Amniotic stem cell (primary cell): ENCODE results near the gene SYT2.
A peak's percentile ranks its signal among the peaks of the same experiment; 100 is the strongest.
"Not testable (repeated sequence)": the region's sequence is repeated elsewhere in the genome, so short reads cannot be mapped to it uniquely, and the experiment has no call there.

Source experiments
- DNase-seq: peaks from one replicate; lab custom pipeline; 2025; lab: John Stamatoyannopoulos, UW

Gene SYT2

DNA sequence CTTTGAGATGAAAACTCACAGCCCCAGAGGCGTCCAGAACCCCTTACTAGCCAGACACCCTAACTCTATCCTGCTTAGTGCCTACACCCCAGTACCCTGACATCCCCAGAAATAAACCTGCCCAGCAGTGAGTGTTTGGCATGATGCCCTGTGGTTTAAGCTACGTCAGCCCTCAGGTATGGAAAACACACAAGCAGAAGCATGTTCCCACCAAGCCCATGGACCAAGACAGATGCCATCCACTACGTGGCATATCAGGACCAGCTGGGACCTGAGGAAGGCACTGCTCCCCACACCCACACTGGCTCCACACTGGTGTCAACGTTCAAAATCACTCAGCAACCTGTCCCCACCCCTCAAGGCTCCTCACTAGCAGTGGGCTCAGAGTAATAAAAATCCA is 116.4 kb downstream of the SYT2 start:
- DNase-seq = no peak

GRCh38 chr1:202592146-202592545 is 118.1 kb downstream of the SYT2 start:
- DNase-seq = no peak

DNA sequence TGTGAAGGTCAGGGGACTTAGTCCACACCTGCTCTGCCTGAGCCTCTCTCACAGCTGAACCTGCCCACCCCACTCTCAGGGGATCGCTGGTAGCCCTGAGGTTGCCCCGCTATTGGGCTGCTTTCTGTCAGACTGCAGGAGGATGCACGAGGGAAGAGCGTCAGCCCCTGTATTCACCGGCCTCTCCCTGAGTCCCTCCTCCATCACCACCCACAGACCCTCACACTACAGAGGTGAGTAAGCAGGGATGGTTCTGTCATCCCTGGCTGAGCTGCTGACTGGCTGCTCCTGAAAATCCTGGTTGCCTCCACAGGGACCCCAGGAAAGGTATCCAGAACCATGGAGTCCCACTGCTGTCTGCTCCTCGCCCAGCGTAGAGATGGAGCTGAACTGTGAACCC is 118.7 kb downstream of the SYT2 start:
- DNase-seq = no peak

DNA sequence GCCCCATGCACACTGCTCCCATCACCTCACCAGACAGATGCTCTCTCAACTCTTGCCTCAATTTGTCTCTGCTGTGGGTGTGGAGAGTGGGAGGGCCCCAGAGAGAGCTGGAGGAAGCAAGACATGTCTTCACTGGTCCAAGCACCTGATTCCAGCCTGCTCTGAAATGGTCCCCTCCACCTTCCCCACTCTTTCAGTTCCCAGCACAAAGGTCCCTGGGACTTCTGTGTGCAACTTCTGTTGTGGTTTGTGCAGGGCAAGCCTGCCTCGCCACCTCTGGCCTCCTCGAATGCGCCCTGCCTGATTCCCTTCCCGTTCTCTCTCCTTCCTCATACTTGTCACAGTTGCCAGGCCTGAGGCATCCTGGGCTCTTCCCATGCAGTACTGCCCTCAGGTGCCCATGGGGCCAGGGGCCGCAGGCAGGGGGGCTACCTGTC is 119.3 kb downstream of the SYT2 start:
- no peak for DNase-seq

DNA sequence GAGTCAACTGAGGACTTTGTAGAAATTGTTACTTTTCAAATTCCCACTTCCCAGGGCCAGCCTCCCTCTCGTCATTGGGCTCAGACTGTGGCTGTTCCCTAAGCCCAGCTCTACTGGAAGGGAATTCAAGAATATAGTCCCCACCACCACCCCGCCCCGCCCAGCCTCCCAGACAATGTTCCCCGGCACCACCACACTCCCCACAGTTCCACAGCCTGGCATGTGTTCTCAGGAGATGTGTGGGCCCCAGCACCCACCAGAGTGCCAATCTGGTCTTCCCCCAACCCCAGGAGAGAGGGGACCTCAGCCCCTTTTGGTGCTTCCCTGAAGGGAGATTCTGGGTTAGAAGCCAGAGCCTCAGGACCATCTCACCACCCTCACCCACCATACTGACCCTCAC is 120.1 kb downstream of the SYT2 start:
- no peak for DNase-seq

DNA sequence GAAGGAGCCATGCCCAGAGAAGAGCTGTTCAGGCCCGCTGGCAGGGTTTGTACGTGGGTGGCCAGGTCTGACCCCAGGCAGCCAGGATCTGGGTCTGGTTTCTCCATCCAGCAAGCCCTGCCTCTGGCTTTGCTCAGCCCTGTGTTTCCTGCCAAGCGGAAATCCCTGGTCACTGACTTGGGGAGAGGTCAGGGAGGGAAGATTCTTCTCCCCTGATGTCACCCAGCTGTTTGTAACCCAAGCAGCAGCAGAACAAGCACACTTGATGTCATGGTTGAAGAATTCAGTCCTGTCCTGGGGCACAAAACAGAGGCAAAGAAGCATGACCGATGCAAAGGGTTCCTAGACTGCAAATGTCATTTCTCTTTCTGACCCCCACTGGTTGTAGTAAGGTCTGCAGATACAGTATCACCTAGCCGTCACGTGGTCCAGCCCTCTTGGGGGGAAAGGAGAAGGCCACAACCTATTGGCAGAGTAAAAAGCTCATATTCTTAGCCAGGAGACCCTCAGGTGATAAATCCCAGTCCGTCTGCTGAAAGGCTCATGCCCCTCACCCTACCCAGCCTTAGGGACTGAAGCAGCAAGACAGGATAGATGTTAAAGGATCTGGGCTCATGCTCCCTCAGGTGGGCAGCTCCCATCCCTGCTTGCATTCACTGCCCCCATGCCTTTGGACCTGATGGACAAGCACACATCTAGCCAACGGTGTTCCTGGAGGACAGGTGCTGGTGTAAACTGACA is 120.9 kb downstream of the SYT2 start:
- peak; percentile 88 for DNase-seq

- no peak for DNase-seq
Observed at GRCh38 chr1:202588503-202589189, 121.6 kb downstream of the SYT2 start.

GRCh38 chr1:202587859-202588485 is 122.3 kb downstream of the SYT2 start:
- no peak for DNase-seq

DNA sequence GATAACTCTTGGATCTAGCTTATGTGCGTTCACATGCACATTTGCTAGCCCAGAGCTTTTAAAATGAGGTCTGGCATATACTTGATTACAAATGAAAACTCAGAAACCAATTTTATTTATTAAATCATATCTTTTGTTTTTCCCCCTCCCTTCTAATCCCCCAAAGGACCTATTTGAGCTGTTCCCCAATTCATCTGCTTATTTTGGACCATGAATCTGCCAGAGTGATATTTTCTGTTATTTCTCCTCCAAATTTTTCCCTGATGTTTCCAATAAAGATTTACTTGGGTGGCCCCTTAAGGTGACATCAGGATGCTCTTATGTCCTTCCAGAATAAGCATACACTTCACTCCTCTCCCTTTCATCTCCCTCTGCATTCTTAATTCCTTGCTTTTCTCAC is 123.4 kb downstream of the SYT2 start:
- no peak for DNase-seq

DNA sequence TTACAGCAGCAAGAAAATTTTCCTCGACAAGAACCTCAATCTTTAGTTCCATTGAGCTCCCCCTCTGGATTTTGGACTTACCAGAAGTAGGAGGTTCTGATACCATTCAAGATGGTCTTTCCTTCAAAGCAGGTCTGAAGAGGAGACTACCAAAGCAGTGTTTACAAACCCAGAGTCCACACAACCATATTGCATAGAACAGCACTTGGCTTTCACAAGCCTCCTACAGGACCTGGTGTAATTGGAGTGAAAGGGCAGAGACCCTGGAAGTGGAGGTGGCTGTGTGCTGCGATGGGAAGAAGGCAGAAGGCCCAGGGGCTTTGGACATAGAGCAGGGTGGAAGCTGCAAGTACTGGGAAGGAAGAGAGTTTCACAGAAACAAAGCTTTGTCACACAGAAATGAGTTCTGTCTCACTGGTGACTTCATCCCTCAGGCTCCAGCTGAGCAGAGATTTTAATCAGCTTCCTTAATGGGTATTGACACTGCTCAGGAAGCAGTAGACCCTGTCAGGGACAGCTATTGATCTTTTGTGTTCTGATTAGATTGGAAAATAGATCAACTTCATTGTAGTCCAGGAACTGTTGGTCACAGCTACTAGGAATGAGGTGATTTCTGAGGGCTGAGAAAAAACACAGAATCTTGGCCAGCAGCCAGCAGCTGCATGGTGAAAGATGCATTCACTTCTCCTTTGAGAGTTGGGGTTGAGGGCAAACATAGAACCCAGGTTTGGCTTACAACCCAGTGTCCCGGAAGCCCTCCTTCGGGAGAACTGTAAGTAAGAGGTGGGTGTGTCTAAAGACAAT is 124.0 kb downstream of the SYT2 start:
- DNase-seq = no peak

DNA sequence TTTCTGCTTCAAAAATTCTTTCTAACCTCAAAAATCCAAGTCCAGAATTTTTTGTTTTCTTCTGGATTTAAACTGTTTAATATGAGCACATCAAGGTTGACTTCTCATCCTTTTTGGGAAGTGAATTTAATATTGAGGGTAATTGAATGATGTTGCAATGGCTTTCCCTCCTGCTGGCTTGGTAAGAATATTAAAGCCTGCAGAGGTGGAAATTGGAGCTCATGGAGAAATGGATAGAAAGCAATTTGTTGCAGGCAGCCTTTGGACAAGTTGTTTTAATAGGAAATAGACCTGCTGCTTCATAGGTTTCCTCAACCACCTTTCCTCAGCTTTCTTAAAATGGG is 124.7 kb downstream of the SYT2 start:
- DNase-seq = no peak

DNA sequence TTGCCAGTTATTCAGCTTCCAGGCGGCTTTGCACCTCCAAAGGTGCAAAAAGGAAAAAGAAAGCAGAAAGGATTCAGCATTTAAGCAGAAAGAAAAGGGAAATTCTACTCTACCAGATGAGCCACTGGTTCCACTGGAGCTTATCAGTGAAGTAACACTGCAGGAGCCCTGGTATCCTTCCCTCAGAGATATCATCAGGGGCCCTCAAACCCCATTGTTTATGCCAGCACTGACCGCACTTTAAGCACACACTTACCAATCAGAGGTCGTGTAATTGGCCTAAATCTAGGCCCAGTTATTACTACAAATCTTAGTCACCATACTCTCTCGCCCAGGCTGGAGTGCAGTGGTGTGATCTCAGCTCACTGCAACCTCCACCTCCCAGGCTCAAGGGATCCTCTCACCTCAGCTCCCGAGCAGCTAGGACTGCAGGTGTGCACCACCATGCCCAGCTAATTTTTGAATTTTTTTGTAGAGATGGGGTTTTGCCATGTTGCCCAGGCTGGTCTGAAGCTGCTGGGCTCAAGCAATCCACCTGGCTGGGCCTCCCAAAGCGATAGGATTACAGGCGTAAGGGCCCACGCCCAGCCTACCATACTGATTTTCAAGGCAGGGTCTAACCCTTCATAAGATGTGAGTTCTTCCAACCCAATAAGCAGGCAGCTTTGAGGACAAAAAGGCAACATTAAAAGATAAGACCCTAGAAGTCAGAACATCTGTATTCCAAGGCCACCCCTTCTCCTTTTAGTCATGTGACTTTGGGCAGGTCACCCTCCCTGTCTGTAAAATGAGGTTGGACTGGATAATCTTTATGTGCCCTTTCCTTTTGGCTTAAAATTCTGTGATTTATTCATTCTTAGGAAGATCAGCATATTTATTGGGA is 125.3 kb downstream of the SYT2 start:
- DNase-seq = no peak

- not testable (repeated sequence) for DNase-seq
Observed at GRCh38 chr1:202582350-202582749, 127.9 kb downstream of the SYT2 start.

- DNase-seq = no peak
Observed at GRCh38 chr1:202580619-202581018, 129.6 kb downstream of the SYT2 start.

DNA sequence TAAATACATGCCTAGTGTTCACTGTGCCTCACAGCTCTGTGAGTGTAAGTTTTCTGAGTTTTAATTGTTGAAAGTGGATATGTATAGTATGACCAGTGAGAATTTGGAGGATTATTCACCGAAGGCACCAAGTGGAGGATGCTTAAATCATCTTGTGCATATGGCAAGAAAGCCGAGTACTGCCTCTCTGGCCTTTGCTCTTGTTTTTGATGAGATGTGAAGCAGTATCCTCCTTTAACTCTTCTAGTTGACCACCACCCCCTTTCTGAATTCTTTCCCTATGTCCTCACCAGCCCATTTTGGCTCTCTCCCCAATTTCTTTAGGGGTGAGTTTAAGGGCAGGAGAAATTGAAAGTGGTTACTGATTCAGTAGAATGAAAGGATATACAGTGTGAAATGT is 130.4 kb downstream of the SYT2 start:
- peak; percentile 66 for DNase-seq

GRCh38 chr1:202578565-202578964 is 131.7 kb downstream of the SYT2 start:
- DNase-seq = no peak

DNA sequence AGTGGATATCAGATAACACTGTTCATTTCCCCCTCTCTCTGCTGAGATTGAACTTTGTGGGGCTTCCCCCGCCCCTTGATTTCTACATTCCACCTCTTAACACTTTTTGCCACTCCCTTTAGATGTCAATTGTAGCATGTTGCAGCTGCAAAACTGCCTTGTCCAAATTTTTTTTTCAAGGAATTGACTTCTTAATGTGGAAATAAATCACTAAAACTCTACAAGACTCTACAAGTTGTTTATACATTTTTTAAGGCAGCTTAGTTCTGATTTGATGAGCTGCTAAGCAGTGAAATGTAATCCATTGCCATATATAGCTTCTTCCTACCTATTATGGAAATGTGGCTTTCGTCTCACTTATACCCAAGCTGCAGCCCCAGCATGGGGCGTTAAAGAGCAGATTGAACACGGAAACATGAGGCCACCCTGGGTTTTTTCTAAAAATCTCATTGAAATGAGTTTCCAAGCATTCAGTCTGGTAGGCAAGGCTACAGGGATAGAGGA is 132.2 kb downstream of the SYT2 start:
- no peak for DNase-seq

DNA sequence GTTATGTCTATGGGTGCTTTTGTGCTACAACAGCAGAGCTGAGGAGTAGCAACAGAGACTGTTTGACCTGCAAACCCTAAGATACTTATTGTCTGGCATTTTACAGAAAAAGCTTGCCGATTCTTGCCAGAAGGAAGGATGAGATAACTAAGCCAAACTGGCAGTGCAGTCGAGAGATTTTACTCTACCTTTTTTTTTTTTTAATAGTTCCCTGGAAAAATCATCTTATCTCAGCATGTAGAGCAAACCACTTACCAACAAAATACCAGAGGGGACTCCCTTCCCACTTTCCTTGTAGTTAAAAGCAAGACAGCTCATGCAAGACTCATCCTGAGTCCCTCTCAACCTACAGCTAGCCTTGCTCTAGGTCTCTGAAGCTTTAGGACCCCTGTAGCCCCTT is 132.9 kb downstream of the SYT2 start:
- no peak for DNase-seq

- DNase-seq = no peak
Observed at GRCh38 chr1:202576816-202577215, 133.4 kb downstream of the SYT2 start.

DNA sequence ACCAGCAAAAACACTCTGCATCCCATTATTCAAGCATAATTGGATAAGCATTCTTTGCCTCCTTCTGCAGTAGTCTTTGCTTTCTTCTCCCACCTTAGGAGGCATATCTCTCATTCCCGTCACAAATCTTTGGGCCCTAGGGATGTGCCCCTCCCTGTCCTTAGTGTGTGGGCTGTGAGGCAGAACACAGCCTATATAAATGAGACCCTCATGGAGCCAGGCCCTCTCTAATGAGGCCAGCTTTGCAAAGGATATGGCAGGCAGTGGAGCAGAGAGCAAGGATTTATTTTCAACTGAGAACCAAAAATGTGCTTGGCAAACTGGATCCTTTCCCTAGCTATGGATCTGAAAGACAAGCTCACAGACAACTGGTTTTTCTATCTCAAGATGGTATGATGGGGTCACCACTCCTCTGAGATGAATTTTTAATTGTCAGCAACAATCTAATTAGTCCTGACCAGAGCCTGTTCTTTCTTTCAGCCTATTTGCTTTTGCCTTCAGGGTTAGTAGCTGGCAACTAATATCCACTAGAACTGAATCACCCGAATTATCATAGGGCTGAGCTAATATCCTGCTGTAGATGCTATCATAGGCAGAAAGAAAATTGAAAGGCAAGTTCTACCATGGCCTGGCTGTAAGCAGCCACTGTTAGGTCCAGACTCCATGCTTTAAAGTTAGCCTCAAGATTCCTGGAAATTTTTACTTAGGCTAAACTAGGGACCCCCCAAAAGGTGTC is 134.2 kb downstream of the SYT2 start:
- DNase-seq = no peak

- no peak for DNase-seq
Observed at GRCh38 chr1:202572867-202573266, 137.4 kb downstream of the SYT2 start.
